Liver (tissue), 9 donors: ENCODE data around the gene DYRK1B. TPM values are rescaled to one million over a fixed set of nuclear protein-coding genes. Genes with fewer than 3 reads are reported as not detected.

Experiments
- DNase-seq: peaks from one replicate; pipeline ENCODE4 v3.0.0-alpha.2; 2017; ENCODE audit warnings: low spot score
- H3K27ac ChIP-seq, 2 donors: one replicate each; pipeline ENCODE4 v1.7.0; 2013; ENCODE audit warnings: inconsistent platforms in 2 of 2, low read length in 2 of 2, control low read depth in 1 of 2, low read depth in 1 of 2, mild to moderate bottlenecking in 1 of 2
- H3K27me3 ChIP-seq, 4 donors: one replicate each; pipeline versions ENCODE4 v1.6.1 to v1.7.0; 2013; ENCODE audit warnings: low read length in 3 of 4, inconsistent platforms in 1 of 4, mild to moderate bottlenecking in 1 of 4, moderate library complexity in 1 of 4; ENCODE audit not compliant: control insufficient read depth in 4 of 4, insufficient read depth in 4 of 4
- H3K36me3 ChIP-seq, 4 donors: one replicate each; pipeline versions ENCODE4 v1.6.1 to v1.7.0; 2013; ENCODE audit warnings: low read length in 3 of 4, mild to moderate bottlenecking in 3 of 4, low read depth in 1 of 4, moderate library complexity in 1 of 4; ENCODE audit not compliant: control insufficient read depth in 4 of 4, insufficient read depth in 3 of 4
- H3K4me1 ChIP-seq, 4 donors: one replicate each; pipeline versions ENCODE4 v1.6.1 to v1.7.0; 2013; ENCODE audit warnings: low read length in 3 of 4, mild to moderate bottlenecking in 3 of 4, moderate library complexity in 1 of 4; ENCODE audit not compliant: control insufficient read depth in 4 of 4, insufficient read depth in 4 of 4
- H3K4me3 ChIP-seq, 3 donors: one replicate each; pipeline versions ENCODE4 v1.6.1 to v1.7.0; 2013; ENCODE audit warnings: low read length in 3 of 3, control low read depth in 1 of 3, low read depth in 1 of 3, mild to moderate bottlenecking in 1 of 3
- H3K9ac ChIP-seq, 2 donors: one replicate each; pipeline ENCODE4 v1.7.0; 2013; ENCODE audit warnings: low read length in 2 of 2, mild to moderate bottlenecking in 2 of 2, moderate library complexity in 2 of 2, control low read depth in 1 of 2, low read depth in 1 of 2
- H3K9me3 ChIP-seq, 4 donors: one replicate each; pipeline versions ENCODE4 v1.6.1 to v1.7.0; 2013; ENCODE audit warnings: low read length in 3 of 4; ENCODE audit not compliant: control insufficient read depth in 4 of 4
- FOXA2 ChIP-seq: IDR thresholded peaks from 2 replicates; pipeline ENCODE4 v1.6.1; 2016; ENCODE audit warnings: antibody characterized with exemption
- GABPA ChIP-seq, 2 donors: IDR thresholded peaks in 1 of 2; conservative IDR thresholded peaks in 1 of 2; 2 replicates each; pipeline ENCODE4 v1.6.1; 2016; ENCODE audit warnings: antibody characterized with exemption in 2 of 2, mild to moderate bottlenecking in 1 of 2, moderate library complexity in 1 of 2
- HNF4A ChIP-seq, 2 donors: conservative IDR thresholded peaks; 2 replicates each; pipeline ENCODE4 v1.6.1; 2016; ENCODE audit warnings: antibody characterized with exemption in 2 of 2, mild to moderate bottlenecking in 2 of 2
- HNF4G ChIP-seq: IDR thresholded peaks from 2 replicates; pipeline ENCODE4 v1.6.1; 2016; ENCODE audit warnings: antibody characterized with exemption
- JUND ChIP-seq, 2 donors: IDR thresholded peaks; 2 replicates each; pipeline ENCODE4 v1.6.1; 2016; ENCODE audit warnings: antibody characterized with exemption in 2 of 2
- NR2F2 ChIP-seq: IDR thresholded peaks from 2 replicates; pipeline ENCODE4 v1.6.1; 2016; ENCODE audit warnings: antibody characterized with exemption
- RAD21 ChIP-seq, 2 donors: IDR thresholded peaks; 2 replicates each; pipeline ENCODE4 v1.6.1; 2016; ENCODE audit warnings: antibody characterized with exemption in 2 of 2, mild to moderate bottlenecking in 2 of 2
- RXRA ChIP-seq, 2 donors: IDR thresholded peaks; 2 replicates each; pipeline ENCODE4 v1.6.1; 2017 to 2018; ENCODE audit warnings: antibody characterized with exemption in 2 of 2, mild to moderate bottlenecking in 1 of 2
- SP1 ChIP-seq: IDR thresholded peaks from 2 replicates; pipeline ENCODE4 v1.6.1; 2018; ENCODE audit warnings: antibody characterized with exemption, mild to moderate bottlenecking
- TAF1 ChIP-seq: conservative IDR thresholded peaks from 2 replicates; pipeline ENCODE4 v1.6.1; 2016; ENCODE audit warnings: antibody characterized with exemption, mild to moderate bottlenecking
- YY1 ChIP-seq: IDR thresholded peaks from 2 replicates; pipeline ENCODE4 v1.6.1; 2016; ENCODE audit warnings: antibody characterized with exemption, mild to moderate bottlenecking
- ZBTB33 ChIP-seq: IDR thresholded peaks from 2 replicates; pipeline ENCODE4 v1.6.1; 2016; ENCODE audit warnings: antibody characterized with exemption
- WGBS: extraction: QIAGEN DNeasy Blood & Tissue Kit; methylation state at CpG from one replicate; pipeline ENCODE4 v1.1.7; 2013; 5-methylcytosine and 5-hydroxymethylcytosine counted together
- polyA plus RNA-seq, 2 donors: library from polyadenylated mRNA; stranded (reverse) in 1 of 2; unstranded in 1 of 2; fragments of 200-250 nt in 1 of 2; fragments of >200 nt in 1 of 2; fragmentation: Nextera tagmentation in 1 of 2; extraction: Ambion mirVana in 1 of 2; gene quantifications; one replicate each; pipeline versions ENCODE4 v1.2.1 to v1.2.3, GENCODE V29; 2013 to 2015
- total RNA-seq, 2 donors: library from RNA; depleted of rRNA; stranded (reverse); fragments of >200 nt; gene quantifications; one replicate each; pipeline ENCODE4 v1.2.3, GENCODE V29; 2014
- TF ChIP-seq, protein P1 (sequence below): IDR thresholded peaks from 2 replicates; pipeline ENCODE4 v1.6.1; 2016; ENCODE audit warnings: antibody characterized with exemption
- TF ChIP-seq, protein P2 (sequence below): IDR thresholded peaks from 2 replicates; pipeline ENCODE4 v1.6.1; 2016; ENCODE audit warnings: antibody characterized with exemption
- TF ChIP-seq, protein P3 (sequence below): IDR thresholded peaks from 2 replicates; pipeline ENCODE4 v1.6.1; 2016; ENCODE audit warnings: antibody characterized with exemption, mild to moderate bottlenecking
- donor health status: healthy.
- donor health status: healthy.
- donor health status: healthy.
- donor health status: healthy.
- donor health status: healthy.

Gene DYRK1B
- total and polyA plus RNA-seq, 4 donors = 2.8 to 7.6 (median 3.2) TPM

DNA sequence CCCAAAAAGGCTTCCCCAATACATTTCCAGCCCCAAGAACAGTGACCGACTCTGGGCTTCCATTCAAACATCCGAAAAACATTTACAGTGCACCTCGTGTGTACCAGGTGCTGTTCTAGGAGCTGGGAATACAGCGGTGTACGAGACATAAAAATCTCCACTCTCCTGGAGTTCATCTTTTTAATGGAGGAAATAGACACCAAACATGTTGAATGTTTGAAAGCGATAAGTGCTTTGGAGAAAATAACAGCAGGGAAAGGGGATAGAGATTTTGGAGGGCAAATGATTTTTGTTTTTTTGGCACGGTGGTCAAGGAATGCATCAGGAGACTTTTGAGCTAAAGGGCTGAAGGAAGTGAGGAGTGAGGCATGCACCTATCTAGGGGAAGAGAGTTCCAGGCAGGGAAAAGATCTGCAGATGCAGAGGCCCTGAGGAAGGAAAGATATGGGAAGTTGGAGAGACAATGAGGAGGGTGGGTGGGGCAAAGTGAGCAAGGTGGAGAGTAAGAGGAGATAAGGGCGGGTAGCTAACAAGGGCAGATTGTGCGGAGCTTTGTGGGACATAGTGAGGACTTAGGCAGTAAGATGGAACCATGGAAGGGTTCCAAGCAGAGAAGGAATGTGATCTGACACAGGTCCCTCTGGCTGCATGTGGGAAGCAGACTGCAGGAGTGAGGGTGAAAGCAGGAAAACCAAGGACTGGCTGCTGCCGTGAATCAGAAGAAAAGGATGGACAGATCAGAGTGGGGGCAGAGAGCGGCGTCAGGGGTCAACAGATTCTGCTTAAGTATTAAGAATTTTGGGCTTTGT lies 12.9 kb upstream of the DYRK1B start:
- 50% methylated on average over 12 of the region's 12 CpGs for WGBS
- Histone ChIP-seq H3K4me1 (peaks cover 6 to 34% (median 23%) of the 10 kb centered on the region in 4 donors), H3K27me3 (no peaks in the 10 kb centered on the region), H3K27ac (peak overlapping the region; percentile 80 to 85), H3K36me3 (no peaks in the 10 kb centered on the region), H3K4me3 (peak overlapping the region; percentile 27 to 75 (median 57)), H3K9ac (peak overlapping the region; percentile 51 to 81), H3K9me3 (no peaks in the 10 kb centered on the region)
- DNase-seq = no peak
- no peak for TF ChIP-seq RXRA (IDR thresholded peaks at IDR 0.05)
- TF ChIP-seq FOXA2 = no peak
- TF ChIP-seq TAF1 = peak; percentile 4
- TF ChIP-seq HNF4G = no peak
- TF ChIP-seq RAD21 (IDR thresholded peaks at IDR 0.05) = no peak
- TF ChIP-seq JUND (IDR thresholded peaks at IDR 0.05) = no peak

DNA sequence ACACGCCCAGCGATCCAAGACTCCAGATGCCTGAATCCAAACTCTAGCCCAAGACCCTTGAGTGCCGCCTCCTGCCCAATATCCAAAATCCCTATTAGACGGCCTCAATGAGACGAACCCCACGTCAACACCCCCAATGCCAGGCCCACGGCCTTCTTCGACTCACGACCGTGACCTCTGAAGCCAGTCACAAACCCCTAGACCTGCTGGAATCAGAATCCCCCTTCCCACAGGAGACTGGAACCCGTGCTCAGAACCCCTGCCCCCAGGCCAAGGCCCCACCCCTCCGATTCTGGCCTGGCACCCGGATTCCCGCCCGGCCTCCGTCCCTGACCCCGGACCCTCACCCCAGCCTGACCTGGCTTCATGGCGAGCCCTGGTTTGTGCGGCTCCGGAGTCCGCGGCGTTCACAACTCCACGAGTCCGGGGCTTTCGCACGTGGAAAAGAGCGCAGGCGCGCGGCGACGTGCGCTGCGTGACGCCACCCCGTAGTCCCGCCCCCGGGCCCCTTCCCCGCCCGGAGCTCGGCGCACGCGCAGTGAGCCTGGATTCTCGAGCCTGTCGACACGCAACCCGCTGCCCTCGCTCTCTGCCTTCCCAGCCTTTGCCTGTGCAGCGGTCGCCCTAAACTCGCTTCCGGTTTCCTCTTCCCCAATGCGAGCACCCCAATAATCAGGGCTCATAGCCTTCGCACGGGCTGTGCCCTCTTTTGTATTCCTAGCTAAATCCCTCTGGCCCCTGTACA lies 12.1 kb upstream of the DYRK1B start, which contains the start of gene FBL:
TSS of gene FBL (minus strand) at position 447 of the 745 bp plus-strand sequence. CDS start at position 368, 79 bp downstream.
- no peaks in the 10 kb centered on the region for H3K36me3 ChIP-seq
- DNase-seq = peak; percentile 98
- H3K9ac ChIP-seq = peak within 1 kb of the TSS; percentile 82 to 92
- whole genome bisulfite sequencing = under 1% methylated on average over 57 of the region's 57 CpGs
- H3K27me3 ChIP-seq = no peaks in the 10 kb centered on the region
- H3K4me3 ChIP-seq = peak within 1 kb of the TSS; percentile 75 to 96 (median 86)
- peak within 1 kb of the TSS; percentile 80 to 85 for H3K27ac ChIP-seq
- peaks cover 6 to 34% (median 25%) of the 10 kb centered on the region in 4 donors for H3K4me1 ChIP-seq
- TF ChIP-seq RXRA (IDR thresholded peaks at IDR 0.05) (peak in 1 of 2 donors; percentile 39), TAF1 (peak; percentile 80), JUND (IDR thresholded peaks at IDR 0.05) (no peak), NR2F2 (no peak), HNF4G (no peak), FOXA2 (no peak), GABPA (IDR thresholded peaks at IDR 0.05 in 1 of 2, conservative IDR thresholded peaks at IDR 0.05 in 1 of 2) (peak in 1 of 2 donors; percentile 50), ZBTB33 (no peak), SP1 (peak; percentile 31), HNF4A (conservative IDR thresholded peaks at IDR 0.05) (peak; percentile 11 to 40), YY1 (peak; percentile 76)
- TF ChIP-seq, protein P1, sequence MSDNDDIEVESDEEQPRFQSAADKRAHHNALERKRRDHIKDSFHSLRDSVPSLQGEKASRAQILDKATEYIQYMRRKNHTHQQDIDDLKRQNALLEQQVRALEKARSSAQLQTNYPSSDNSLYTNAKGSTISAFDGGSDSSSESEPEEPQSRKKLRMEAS = peak; percentile 46
- TF ChIP-seq, protein P2, sequence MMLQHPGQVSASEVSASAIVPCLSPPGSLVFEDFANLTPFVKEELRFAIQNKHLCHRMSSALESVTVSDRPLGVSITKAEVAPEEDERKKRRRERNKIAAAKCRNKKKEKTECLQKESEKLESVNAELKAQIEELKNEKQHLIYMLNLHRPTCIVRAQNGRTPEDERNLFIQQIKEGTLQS = no peak
- TF ChIP-seq, protein P3, sequence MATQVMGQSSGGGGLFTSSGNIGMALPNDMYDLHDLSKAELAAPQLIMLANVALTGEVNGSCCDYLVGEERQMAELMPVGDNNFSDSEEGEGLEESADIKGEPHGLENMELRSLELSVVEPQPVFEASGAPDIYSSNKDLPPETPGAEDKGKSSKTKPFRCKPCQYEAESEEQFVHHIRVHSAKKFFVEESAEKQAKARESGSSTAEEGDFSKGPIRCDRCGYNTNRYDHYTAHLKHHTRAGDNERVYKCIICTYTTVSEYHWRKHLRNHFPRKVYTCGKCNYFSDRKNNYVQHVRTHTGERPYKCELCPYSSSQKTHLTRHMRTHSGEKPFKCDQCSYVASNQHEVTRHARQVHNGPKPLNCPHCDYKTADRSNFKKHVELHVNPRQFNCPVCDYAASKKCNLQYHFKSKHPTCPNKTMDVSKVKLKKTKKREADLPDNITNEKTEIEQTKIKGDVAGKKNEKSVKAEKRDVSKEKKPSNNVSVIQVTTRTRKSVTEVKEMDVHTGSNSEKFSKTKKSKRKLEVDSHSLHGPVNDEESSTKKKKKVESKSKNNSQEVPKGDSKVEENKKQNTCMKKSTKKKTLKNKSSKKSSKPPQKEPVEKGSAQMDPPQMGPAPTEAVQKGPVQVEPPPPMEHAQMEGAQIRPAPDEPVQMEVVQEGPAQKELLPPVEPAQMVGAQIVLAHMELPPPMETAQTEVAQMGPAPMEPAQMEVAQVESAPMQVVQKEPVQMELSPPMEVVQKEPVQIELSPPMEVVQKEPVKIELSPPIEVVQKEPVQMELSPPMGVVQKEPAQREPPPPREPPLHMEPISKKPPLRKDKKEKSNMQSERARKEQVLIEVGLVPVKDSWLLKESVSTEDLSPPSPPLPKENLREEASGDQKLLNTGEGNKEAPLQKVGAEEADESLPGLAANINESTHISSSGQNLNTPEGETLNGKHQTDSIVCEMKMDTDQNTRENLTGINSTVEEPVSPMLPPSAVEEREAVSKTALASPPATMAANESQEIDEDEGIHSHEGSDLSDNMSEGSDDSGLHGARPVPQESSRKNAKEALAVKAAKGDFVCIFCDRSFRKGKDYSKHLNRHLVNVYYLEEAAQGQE = peak; percentile 29
- H3K9me3 ChIP-seq = no peaks in the 10 kb centered on the region
